GM18861 (cell line): ENCODE measurements around the gene HAGHL.
A peak's percentile ranks its signal among the peaks of the same experiment; 100 is the strongest.
"Not testable (repeated sequence)": the region's sequence is repeated elsewhere in the genome, so short reads cannot be mapped to it uniquely, and the experiment has no call there.

Experiments used
- ATAC-seq: cut with Tn5 transposase; IDR thresholded peaks from one replicate; pipeline ENCODE4 v1.9.1; 2021; ENCODE audit not compliant: unreplicated experiment

HAGHL gene

DNA sequence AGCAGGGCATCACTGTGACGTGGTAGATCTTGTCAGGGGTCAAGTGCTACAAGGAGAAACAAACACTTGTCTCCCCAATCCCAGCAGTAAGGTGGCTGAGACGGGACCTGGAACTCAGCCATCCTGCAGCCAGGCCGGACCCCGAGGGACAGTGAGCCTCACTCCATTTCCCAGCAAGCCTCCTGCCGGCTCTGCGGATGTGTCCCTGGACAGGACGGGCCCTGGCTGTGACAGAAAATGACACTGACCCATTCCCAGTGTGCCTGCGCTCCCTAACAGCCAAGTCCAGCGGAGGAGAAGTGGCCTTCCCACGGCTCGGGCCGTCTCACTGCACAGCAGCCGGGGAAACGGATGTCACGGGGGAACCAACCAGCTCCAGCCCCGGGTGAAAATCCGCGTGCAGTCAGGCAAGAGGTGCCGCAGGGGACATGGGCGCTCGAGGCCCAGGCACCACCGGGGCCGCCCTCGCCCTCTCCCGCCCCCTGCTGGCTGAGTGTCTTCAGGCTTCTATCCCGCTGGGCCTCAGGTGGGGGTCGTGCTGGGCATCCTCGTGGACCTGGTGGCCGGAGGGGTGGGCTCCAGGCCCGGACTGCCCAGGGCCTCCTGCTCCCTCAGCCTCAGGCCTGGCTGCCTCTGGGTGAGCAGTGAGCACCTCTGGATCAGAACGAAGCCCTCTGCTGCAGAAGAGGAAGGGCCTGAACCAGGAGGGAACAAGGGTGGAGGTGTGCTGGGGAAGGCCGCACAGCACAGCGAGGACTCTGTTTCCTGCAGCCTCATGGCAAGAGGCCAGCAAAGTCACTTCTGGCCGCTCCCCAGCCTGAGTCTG, 6.7 kb downstream of the HAGHL start:
- ATAC-seq: no peak

GRCh38 chr16:734208-734980, 7.5 kb downstream of the HAGHL start:
- no peak for ATAC-seq

DNA sequence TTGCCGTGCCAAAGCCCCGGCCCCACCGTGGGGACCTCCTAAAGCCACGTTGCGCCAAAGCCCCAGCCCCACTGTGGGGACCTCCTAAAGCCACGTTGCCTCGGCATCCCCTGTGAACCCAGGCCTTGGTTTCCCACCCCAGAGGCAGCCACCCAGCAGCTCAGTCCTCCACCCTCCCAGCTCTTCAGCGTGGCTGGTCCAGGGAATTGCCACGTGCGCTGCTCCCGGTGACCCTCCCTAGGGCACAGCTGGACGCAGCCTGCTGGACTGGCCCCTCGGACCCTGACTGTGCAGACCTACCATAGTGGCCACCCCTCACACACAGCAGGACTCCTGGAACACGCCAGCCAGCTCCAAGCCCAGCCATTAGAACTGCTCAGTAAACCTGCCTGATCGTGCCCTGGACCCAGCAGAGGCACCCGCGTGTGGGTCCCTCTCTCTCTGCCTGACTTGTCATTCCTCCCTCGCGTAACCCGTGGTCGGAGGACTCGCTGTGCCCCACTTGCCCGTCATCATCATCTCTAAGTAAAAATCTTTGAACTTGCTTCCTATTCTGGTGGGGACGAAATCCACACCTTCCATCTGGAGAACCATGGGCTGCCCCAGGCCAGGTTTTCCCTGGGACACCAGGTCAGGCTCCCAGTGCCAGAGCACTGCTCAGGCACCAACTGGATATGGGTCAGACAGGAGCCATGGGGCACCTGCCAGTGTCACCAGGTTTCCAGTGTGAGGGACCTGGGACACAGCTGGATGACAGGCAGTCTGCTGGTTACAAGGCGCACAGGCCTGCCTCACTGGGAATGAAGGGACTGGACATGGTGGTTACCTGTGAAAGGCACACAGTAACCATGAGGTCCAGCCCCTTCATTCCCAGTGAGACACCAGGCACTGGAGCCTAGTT, 8.3 kb downstream of the HAGHL start:
- no peak for ATAC-seq

DNA sequence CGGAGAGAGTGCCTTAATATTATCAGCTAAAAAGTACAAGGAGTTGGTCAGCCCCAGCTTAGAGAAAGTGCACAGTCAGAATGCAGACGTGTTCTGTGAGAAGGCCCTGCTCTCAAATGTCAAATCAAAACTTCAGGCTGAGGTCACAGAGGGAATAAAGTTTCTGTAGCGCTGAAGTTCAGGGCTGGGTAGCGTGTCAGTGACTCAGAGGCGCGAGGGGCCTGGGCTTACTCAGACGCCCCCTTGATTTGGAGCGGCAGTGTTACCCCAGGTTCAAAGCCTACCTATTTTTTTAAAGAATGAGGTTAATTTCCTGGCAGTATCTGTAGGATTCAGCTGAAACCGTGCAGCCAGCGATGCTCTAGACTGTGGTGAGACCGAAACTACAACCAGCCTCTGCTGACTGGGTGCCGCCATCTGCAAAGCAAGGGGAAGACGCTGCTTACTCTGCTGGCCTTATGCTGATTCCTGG, 9.1 kb downstream of the HAGHL start:
- ATAC-seq: no peak

DNA sequence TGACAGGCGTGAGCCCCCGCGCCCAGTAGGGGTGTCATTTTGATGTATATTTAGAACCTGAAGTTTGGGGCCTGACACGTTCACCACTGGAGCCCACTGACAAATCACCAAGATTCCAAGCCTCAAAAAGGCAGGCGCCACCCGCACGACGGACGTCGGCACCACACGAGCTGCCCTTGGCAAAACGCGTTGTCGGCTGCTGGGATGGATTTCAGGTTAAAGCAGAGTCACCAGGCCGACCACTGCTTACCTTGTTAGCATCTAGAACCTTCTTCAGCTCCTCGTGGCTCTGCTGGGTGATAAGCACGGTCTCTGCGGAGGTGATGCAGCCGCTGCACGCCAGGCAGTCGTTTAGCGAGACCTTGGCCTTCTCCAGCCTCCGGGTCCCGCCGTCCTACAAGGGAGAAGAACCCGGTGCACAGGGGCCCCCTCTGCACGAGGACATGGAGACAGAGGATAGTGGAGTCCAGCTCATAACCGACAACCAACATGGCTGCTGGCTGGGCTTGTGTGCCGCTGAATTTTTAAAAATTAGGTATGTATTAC, 10.1 kb downstream of the HAGHL start:
- no peak for ATAC-seq

GRCh38 chr16:739560-740458, 12.9 kb downstream of the HAGHL start:
- ATAC-seq: no peak

GRCh38 chr16:740459-740763, 13.5 kb downstream of the HAGHL start:
- ATAC-seq: no peak

DNA sequence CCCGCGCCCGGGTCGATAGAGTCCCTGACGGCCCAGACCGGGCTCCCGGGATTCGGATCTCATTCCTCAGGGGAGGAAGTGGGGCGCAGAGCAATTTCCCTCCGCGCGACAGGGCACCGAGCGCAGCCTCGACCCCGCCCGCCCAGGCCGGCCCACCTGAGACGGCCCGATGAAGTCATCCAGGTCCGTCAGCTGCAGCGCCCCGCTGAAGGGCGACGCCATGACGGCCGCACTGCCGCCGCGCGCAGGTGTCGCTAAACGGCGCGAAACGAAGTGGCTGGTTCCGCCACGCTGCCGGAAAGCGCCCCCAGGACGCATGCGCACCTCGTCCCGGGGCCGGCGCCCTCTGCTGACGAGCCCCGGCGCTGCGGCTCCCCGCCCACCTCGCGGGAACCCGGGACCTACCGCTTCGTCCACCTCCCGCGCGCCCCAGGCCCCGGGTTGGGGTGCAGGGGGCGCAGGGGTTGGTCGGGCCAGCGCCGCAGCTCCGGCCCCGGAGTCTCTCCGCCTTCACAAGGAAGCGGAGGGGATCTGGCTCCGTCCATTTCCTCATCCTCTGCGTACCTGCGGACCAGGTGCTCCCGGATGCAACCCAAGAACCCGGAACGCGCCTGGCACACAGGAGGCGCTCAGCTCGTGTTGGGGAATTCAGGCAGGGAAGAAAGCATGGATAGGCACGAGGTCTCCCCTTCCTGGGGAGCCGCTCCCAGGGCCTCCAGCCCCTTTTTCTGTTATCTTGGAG, 14.0 kb downstream of the HAGHL start, which contains the start of gene CIAO3:
Gene CIAO3 (minus strand): TSS at position 234 of the 742 bp plus-strand sequence. CDS start 12 bp downstream, at position 222.
- ATAC-seq: peak; percentile 78

GRCh38 chr16:741986-742629, 15.2 kb downstream of the HAGHL start:
- no peak for ATAC-seq

DNA sequence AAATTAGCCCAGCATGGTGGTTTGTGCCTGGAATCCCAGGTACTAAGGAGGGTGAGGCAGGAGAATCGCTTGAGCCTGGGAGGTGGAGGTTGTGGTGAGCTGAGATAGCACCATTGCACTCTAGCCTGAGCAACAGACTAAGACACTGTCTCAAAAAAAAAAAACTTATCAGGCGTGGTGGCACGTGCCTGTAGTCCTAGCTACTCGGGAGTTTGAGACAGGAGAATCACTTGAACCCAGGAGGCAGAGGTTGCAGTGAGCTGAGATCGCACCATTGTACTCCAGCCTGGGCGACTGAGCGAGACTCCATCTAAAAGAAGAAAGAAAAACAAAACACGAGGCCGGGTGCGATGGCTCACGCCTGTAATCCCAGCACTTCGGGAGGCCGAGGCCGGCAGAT, 16.0 kb downstream of the HAGHL start:
- ATAC-seq: not testable (repeated sequence)

- no peak for ATAC-seq
These were observed 17.0 kb downstream of the HAGHL start for GRCh38 chr16:743794-744500.

DNA sequence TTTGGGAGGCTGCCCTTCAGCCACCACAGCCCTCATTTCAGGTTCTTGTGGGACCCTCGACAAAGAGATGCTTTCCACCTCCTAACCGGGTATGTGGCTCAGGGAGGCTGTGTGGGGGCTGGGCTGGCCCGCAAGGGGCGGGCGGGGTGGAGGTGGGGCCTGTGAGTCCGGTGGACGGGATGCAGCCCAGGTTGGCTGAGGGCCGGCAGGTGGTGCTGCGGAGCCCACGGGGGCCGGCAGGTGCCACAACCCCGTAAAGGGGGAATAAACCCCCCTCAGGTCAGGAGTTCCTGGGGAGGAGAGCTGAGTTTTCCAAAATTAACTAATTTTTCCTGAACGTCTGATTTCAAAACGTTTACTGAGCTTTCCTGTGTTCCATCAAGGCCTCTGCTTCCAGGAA, 18.8 kb downstream of the HAGHL start:
- no peak for ATAC-seq

GRCh38 chr16:746637-747036, 19.7 kb downstream of the HAGHL start:
- ATAC-seq: no peak

- no peak for ATAC-seq
These were observed 21.3 kb downstream of the HAGHL start for GRCh38 chr16:747978-748746.

GRCh38 chr16:749010-749409, 22.1 kb downstream of the HAGHL start:
- no peak for ATAC-seq

DNA sequence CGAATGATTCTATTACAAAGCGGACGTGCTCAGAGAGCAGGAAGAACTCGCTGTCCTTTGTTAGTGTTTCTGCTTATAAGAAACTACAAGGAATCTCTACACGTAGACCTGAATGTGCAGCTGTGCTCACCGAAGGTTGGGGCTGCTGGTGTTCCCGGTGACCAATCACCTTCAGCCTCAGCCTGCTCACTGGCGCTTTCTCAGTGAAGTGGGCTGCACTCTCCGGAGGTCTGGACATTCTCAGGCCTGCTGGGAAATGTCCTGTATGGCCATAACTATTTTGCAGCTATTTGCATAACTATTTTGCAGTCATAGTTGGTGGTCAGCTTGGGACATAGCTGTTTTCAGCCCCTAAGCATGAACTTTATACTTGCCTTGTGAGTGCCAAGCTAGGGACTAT, 23.6 kb downstream of the HAGHL start:
- ATAC-seq: no peak
